GM12892 (cell line): ENCODE results near the gene SDHAF4.

Experiments
- POLR2A ChIP-seq: IDR thresholded peaks from 2 replicates; pipeline ENCODE4 v1.6.1; 2011; ENCODE audit warnings: low read depth, low read length, control low read depth
- POLR2AphosphoS5 ChIP-seq: IDR thresholded peaks from 2 replicates; pipeline ENCODE4 v1.6.1; 2011; ENCODE audit warnings: low read depth, low read length, control low read depth
- TAF1 ChIP-seq: IDR thresholded peaks from 2 replicates; pipeline ENCODE4 v1.6.1; 2011; ENCODE audit warnings: low read depth, mild to moderate bottlenecking, control low read depth, low read length, borderline replicate concordance

DNA sequence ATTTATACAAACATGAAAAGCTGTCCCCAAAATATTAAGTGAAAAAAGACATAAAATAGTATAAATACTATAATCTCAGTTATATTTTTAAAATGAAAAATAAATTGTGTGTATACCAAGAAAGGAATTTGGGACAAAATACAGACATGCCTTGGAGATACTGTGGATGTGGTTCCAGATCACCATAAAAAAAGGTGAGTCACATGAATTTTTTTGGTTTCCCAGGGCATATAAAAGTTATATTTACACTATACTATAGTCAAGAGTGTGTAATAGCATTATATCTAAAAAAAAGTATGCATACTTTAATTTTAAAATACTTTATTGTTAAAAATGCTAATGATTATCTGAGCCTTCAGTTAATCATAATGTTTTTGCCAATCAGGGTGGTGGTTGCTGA is 17.4 kb upstream of the SDHAF4 start:
- TF ChIP-seq POLR2A (no peak), POLR2AphosphoS5 (no peak), TAF1 (no peak)
